Lower leg skin (tissue), 3 donors: Measurements from ENCODE around the gene RUNX3.

Experiments used
- POLR2A ChIP-seq, 2 donors: fragments of 450-650 bp; IDR thresholded peaks; one replicate each; pipeline ENCODE4 v1.6.1; 2016 to 2017; ENCODE audit warnings: antibody characterized with exemption in 2 of 2, mild to moderate bottlenecking in 1 of 2, moderate library complexity in 1 of 2
- TF ChIP-seq, protein P1 (sequence below), 3 donors: fragments of 450-650 bp; IDR thresholded peaks; one replicate each; pipeline ENCODE4 v1.5.1; 2016; ENCODE audit warnings: antibody characterized with exemption in 3 of 3, mild to moderate bottlenecking in 3 of 3, moderate library complexity in 2 of 3

DNA sequence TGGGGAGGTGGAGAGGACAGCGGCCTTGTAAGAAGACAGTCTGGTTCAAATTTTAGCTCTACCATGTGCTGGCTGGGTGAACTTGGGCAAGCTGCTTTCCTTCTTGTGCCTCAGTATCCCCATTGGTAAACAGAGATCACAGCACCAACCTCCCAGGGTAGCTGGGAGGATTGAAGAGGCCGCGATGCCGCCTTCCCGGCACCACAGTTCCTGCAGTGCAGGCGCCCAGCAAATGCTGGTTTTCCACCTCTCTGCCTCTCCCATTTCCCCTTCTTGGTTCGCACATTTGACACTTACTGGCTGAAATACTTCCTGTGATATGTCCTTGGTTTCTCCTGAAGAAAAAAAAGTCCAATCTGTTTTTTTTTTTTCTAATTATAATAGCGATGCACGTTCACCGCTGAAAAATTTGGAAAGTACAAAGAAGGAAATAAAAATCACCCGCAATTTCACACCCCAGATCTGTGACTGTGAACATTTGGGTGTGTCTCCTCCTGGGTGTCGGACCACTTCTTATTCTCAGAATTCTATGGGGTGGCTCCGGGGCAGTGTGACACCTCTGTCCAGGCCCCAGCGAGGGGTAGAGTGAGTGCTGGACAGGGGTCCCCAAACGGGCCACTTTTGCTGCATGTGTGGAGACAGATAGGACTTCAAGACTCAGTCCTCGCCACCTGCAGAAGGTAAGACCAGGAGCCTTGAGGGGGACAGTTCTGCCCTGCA is 73.1 kb downstream of the RUNX3 start:
- TF ChIP-seq, protein P1, sequence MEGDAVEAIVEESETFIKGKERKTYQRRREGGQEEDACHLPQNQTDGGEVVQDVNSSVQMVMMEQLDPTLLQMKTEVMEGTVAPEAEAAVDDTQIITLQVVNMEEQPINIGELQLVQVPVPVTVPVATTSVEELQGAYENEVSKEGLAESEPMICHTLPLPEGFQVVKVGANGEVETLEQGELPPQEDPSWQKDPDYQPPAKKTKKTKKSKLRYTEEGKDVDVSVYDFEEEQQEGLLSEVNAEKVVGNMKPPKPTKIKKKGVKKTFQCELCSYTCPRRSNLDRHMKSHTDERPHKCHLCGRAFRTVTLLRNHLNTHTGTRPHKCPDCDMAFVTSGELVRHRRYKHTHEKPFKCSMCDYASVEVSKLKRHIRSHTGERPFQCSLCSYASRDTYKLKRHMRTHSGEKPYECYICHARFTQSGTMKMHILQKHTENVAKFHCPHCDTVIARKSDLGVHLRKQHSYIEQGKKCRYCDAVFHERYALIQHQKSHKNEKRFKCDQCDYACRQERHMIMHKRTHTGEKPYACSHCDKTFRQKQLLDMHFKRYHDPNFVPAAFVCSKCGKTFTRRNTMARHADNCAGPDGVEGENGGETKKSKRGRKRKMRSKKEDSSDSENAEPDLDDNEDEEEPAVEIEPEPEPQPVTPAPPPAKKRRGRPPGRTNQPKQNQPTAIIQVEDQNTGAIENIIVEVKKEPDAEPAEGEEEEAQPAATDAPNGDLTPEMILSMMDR (IDR thresholded peaks at IDR 0.05) = no peak
- no peak for TF ChIP-seq POLR2A (IDR thresholded peaks at IDR 0.05)
